NCI-H128 (cell line): Measurements from ENCODE around the gene C2CD4A.
"Not testable (repeated sequence)": the region's sequence is repeated elsewhere in the genome, so short reads cannot be mapped to it uniquely, and the experiment has no call there.

Source experiments
- DNase-seq: peaks from one replicate; lab custom pipeline; 2025; ENCODE audit not compliant: unreplicated experiment; lab: John Stamatoyannopoulos, UW

Gene C2CD4A, protein sequence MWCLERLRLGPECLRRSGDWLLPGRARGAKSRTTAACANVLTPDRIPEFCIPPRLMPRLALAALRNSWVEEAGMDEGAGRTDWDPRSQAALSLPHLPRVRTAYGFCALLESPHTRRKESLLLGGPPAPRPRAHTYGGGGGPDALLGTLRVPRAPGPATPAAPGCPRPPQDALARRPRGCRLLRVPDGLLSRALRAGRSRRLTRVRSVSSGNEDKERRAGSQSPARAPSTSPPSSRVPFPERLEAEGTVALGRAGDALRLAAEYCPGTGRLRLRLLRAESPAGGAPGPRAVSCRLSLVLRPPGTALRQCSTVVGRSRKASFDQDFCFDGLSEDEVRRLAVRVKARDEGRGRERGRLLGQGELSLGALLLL

DNA sequence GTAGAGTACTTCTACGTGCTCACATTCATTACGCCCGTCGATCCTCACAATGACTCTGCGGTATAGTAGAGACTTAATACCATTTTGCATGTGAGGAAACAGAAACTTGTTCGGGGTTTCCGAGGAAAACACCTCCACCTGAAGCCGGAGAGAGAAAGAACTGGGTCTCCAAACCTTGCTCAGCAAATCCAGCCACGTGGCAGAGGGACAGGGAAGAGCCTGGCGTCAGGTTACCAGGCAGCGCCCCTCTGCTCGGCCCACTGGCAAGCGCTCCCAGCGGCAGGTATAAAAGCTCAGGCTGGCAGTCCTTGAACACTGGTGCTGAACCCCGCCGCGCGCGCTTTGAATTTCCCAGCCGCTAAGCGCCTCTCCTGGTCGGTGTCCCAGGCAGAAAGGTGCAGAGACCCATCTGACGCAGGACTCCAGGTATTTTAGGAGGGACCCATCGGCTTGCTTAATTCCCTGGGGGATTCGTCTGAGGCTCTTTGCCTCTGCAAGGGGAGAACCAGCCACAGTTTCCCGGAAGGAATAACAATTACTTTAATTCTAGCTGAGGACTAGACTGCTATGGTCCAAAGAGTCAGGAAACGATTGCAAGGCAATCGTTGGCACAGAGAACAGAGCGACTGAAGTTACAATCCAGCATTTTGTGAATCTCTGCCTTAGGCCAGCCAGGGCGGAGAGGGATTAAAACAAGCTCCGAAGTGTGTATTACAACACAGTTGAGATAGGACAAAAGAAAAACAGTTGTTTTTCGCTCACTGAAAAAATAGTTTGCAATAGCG, at the start of gene C2CD4A:
TSS of gene C2CD4A (plus strand) at position 315 of the 785 bp plus-strand sequence. CDS start 637 bp downstream, outside the sequence.
- peak; percentile 58 for DNase-seq

DNA sequence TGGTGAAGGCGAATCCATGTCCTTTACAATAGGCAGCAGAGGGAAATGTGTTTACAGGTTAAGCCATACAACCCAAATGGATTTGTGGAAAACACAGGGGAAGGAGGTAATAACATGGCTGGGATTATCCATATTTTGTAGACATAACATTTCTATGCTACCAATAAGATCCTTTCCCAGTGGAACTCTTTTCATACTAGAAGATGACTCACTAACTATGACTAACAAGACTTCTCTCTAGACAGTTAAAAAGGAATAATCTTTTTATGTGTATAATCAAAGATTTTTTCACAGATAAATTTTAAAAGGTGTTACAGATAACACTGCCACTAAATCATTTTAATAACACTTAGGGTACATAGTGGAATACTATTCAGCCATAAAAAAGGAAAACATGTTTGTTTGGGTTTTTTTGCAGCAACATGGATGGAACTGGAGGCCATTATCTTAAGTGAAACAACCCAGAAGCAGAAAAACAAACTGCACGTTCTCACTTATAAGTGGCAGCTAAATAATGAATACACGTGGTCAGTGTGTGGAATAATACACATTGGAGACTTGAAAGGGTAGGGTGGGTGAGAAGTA, 46.1 kb upstream of the C2CD4A start:
- DNase-seq = no peak

DNA sequence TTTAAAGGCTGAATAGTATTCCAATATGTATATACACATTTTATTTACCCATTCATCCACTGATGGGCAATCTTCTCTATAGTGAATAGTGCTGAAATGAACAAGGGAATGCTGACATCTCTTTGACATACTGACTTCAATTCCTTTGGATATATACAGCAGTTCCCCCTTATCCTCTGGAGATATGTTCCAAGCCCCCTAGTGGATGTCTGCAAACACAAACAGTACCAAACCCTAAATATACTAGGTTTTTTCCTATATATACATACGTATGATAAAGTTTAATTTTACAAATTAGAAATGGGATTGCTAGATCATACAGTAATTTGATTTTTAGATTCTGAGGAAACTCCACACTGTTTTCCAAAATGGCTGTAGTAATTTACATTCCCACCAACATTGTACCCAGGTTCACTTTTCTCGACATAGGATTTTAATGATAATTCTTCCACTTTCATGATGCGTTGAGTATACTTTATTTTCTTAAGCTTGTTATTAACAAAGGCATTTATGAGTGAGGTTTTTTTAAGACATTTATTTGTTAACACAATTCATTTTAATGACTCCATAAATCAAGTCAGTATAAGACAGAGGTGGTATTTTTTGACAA, 44.7 kb upstream of the C2CD4A start:
- DNase-seq = no peak

DNA sequence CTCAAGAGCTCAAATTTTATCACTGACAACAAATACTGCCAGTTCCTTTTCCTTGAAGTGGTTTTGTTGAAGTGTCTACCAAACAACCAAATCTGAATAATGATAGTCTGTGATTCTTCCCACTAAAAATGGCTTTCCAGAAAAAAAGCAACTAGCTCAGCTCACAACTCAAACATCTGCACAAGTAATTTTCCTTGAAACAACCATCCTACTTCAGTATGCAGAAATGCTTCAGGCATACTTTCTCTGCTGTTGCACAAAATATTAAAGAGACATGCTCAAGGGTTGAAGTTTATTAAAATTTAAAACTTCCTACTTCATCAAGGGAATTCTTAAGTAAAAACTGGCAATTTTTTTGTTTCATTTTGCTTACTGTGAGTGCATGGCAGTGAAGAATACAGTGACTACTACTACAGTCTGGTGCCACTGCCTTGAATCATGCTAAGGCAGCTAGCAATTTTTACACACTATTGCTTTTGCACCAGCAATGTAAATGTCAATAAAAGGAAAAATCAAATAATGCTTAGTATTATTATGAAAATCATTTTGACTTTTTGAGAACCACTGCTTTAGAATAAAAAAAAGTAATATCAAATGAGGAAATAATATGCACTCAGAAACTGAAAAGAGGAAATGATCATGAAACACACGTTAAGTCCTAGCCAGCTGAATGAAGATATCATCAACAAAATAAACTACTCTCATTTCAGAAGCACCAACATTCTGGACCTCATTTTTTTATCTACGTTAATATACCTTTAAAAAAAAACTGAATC, 40.1 kb upstream of the C2CD4A start:
- DNase-seq = no peak

DNA sequence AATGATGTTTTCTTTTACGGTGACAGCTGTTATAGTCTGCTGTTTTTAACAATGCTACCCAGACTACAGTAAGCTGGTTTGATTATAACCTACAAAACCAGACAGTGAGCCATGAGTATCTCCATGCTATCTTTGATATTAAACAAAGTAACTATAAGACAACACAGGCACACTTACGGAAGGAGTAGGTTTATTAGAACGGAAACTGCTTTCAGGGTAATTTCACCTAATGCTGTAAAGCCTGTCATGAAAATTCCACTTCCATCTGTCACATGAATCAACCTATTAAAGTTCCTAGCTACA, 39.6 kb upstream of the C2CD4A start:
- DNase-seq = no peak

DNA sequence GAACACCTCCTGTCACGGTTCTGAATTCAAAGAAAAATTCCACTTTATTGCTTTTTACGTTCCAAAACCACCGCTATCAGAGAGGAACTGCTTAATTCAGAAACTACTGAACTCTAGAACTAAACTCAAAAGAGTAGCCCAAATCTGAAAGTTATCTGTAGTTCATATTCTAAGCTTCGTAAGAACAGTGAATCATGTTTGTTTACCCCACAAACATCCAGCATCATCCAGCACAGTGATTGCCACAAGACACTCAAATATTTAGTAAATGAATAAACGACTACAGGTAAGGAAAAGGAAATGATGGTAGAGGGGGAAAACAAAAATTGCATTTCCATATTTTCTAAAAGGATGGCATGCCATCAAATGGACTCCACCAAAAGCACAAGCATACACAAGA, 38.9 kb upstream of the C2CD4A start:
- DNase-seq = no peak

DNA sequence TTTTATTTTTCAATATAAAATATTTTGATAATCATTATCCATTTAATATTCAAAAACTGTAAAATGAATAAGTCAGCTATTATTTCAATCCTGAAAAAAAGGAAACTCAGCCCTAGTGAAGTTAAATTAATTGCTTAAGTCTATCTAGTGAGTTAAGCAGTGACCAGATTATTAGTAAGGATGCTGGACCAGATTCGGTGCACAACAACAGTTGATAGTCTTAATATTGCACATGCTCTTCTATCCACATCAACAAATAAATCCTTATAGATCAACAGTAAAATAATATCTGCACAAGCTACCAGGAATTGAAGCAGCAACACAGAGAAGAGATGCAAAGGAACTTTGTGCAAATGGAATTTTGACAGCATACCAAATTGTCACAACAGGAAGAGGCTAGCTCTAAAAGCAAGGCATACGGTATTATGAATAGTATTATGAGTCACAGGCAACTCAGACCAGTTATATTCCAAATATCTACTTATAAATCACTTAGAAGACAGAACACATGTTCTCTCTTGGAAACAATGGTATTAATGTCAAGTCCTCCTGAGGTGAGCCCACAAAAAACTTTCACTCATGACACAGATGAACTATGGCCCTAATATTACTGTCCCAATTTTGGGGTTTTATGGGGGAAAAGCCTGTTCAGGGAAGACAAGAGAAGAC, 31.4 kb upstream of the C2CD4A start:
- DNase-seq = no peak

DNA sequence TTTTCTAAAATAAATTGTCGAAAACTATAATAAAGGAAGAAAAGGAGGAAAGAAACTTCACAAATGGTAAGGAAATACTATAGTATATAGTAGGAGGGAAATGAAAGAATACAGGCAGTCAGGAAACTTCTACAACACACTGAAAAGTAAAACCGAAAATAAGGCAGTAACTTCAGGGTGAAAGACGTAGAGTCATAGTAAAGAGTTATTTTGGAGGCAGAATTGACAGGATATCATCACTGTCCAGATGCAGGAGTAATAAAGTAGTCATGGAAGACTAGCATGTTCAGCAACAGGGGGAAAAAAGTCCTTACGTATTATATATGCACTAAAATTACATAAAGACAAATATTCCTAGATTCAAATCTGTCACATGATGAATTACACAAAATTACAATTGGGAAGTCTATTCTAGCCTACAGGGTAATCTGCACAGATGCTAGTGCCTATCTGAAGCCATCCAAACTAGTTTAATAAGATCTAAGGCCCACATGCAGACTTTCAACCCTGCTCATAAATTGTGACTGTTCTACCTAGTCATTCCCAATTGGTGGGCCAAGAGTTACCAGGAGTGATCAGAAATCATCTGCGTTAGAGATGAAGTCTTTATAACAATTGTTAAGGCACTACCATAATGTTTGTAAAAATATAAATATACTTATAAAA, 20.6 kb upstream of the C2CD4A start:
- DNase-seq = no peak

DNA sequence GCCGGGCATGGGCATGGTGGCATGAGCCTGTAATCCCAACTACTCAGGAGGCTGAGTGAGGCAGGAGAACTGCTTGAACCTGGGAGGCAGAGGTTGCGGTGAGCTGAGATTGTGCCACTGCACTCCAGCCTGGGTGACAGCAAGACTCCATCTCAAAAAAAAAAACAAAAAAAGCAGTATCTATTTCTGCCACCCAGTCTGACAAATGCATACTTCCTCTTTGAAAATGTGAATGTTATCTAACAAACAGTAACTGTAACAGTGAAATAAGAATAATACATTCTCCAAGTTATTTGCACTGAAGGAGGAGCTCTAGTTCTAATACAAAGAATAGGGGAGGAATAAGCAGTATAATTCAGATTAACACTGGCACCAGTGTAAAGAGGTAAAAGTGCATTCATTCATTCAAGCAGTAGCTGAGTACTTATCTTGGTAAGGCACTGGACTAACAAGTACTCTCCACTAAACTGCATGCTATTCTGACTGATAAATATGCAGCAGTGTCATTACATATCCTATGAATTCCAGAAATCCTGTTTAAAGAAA, 19.4 kb upstream of the C2CD4A start:
- DNase-seq = no peak

DNA sequence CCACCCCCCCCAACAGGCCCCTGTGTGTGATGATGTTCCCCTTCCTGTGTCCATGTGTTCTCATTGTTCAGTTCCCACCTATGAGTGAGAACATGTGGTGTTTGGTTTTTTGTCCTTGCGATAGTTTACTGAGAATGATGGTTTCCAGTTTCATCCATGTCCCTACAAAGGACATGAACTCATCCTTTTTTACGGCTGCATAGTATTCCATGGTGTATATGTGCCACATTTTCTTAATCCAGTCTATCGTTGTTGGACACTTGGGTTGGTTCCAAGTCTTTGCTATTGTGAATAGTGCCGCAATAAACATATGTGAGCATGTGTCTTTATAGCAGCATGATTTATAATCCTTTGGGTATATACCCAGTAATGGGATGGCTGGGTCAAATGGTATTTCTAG, 18.5 kb upstream of the C2CD4A start:
- not testable (repeated sequence) for DNase-seq

DNA sequence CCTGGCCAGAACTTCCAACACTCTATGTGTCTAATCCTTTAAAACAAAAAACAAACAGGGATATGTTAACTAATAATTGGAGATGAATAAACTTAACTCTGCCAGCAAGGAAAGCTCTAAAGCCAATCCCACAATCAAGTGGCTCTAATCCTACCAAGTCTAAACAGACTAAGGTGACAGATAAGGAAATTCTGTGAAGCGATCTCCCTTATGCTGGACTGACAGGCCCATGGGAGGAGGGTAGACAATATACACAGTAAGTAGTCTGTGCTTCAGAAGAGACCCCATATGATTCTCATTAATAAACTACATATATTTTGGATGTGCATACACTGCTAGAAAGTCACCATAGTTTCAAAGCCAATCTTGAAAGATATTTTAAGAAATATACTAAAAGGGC, 16.7 kb upstream of the C2CD4A start:
- no peak for DNase-seq

DNA sequence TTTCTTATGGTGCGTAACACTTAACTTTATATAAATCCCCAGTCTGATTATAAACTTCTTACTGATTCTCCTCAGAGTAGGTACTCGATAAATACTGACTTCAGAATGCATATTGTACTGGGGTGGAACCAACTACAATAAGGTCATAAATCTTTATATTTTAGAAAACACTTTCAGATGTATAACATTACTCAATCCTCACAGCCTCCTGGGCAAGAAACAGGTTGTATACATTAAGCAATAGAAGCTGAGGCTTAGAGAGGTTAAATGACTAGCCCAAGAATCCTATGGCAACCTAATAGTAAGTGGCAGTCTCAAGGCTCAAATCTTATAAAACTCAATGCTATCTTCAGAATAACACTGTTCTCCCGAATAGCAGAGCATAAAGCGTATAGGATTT, 15.6 kb upstream of the C2CD4A start:
- DNase-seq = no peak

DNA sequence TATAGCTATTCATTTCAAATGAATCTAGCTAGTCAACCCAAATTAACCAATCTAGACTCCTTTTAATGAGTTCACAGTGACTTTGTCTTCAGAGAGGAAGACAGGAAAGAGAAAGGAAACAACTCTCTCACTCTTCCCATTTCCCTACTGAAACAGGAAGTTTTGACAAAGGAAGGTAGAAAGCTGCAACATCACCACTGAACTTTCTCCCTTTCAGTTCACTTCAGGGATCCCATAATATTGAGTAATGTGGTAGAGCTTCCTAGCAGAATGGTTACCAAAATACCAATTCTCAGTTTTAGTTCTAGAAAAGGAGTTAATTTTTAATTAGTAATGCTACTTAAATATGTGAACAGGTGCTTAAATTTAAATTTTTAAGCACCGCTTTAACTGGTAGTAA, 14.1 kb upstream of the C2CD4A start:
- DNase-seq = no peak

DNA sequence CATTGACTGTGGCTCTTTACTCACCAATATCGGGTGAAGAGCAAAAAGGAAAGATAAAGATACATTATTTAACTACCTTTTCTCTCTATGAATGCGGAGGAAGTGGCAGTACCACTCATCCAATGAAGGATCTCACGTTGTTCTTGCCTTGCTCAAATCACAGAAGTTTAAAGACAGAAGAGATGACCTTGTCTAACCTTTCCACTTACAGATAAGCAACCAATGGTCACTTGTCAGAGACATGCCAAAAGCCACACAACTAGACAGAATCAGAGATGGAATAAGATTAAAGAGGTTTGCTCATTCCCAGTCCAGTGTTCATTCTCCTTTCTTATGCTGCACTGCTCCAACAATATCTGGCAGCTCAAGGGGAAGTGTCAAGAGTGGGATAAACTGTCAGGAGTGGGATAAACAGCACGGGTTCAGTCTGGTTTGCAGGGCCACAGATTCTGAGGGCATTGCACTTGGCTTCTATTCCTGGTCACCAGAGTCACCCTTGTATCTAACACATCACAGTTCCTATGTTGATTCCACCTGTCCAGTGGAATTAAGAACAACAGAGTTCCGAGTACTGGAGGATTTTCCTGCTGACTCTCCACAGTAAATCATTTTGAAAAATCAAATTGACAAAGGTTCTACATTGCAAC, 13.2 kb upstream of the C2CD4A start:
- DNase-seq = no peak

DNA sequence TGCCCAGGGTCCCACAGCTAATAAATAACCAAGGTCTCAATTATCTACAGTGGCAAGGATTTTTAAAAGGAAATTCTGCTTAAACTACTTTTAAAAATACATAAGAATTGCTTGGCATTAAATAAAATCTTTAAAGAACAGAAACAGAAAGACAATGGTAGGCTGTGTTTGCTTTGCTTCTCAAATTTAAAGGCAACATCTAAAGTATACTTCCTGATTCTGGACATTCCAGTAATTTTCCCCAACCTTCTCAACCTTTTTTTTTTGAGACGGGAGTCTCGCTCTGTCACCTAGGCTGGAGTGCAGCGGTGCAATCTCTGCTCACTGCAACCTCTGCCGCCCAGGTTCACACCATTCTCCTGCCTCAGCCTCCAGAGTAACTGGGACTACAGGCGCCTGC, 11.8 kb upstream of the C2CD4A start:
- no peak for DNase-seq

DNA sequence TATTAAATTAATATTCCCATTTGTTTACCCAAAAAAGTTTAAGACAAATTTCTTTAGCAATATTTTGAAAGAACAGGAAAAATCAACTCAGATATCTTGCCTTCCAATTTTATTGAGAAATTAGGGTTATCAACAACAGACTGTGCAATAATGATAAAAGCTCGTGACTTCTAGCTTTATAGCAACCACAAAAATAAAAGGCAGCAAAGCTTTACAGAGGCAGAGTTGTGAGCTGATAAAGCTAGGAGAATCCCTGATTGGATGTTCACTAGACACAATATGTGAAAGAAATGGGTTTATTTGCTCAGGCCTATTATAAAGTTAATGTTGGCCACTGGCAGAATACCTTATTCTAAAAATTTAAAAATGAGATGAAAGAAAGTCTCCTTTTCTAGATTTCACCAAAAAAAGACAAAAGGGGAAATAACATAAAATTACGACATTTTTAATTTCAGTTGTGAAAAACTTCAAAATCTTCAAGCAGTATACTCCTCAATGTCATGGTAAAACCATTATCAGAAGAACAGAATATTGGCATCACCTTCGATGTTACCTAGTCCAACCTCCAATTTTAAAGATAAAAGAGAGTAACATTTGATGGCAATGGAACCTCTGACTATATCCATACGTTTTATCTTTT, 9.3 kb upstream of the C2CD4A start:
- no peak for DNase-seq

DNA sequence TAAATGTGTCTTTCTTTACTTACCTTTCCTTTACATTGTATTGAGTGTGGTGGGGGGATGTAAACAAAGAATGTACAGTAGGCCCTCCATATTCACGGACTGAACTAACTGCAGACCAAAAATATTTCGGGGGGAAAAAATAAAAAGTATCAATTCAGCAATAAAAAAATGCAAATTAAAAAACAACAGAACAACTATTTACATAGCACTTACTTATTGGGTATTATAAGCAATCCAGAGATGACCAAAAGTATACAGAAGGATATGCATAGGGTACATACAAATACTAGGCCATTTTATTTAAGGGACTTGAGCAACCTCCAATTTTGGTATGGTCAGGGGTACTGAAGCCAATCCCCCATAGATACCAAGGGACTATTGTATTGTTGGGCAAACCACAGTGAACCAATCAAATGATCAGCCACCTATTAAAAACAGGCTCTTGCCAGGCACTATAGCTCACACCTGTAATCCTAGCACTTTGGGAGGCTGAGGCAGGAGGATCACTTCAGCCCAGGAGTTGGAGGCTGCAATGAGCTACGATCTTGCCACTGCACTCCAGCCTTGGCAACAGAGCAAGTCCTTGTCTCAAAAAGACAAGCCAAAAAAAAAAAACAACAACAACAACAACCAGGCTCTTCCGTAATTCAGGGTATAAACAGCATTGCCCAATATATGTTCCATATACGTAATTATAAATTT, 8.3 kb upstream of the C2CD4A start:
- DNase-seq = no peak
